DOHH2 (cell line): Measurements from ENCODE around the gene DFFB.

ENCODE experiments used
- H3F3A ChIP-seq: fragments of 200-600 bp; sonication (generic), shearing (Covaris generic); 2 replicates; pipeline ENCODE4 v1.6.0; 2016; ENCODE audit warnings: antibody characterized with exemption, mild to moderate bottlenecking; ENCODE audit not compliant: control insufficient read depth, insufficient read depth
- H3K27ac ChIP-seq: fragments of 200-600 bp; sonication (generic); 2 replicates; pipeline ENCODE4 v1.5.1; 2014; ENCODE audit warnings: low read depth, mild to moderate bottlenecking, low read length, moderate library complexity
- H3K27me3 ChIP-seq: fragments of 200-600 bp; sonication (generic); 2 replicates; pipeline ENCODE4 v1.6.1; 2014; ENCODE audit warnings: mild to moderate bottlenecking, low read length, mixed read lengths; ENCODE audit not compliant: control insufficient read depth
- H3K36me3 ChIP-seq: fragments of 200-600 bp; sonication (generic); 2 replicates; pipeline ENCODE4 v1.6.1; 2014; ENCODE audit warnings: mild to moderate bottlenecking, low read length, moderate library complexity, mixed read lengths; ENCODE audit not compliant: control insufficient read depth
- H3K4me1 ChIP-seq: fragments of 200-600 bp; sonication (generic); 2 replicates; pipeline ENCODE4 v1.6.1; 2014; ENCODE audit warnings: mild to moderate bottlenecking, low read length, mixed read lengths; ENCODE audit not compliant: control insufficient read depth
- H3K4me2 ChIP-seq: fragments of 200-600 bp; sonication (generic); 2 replicates; pipeline ENCODE4 v1.6.0; 2014; ENCODE audit warnings: mild to moderate bottlenecking, low read length, moderate library complexity
- H3K4me3 ChIP-seq: fragments of 200-600 bp; sonication (generic); 2 replicates; pipeline ENCODE4 v1.5.1; 2014; ENCODE audit warnings: mild to moderate bottlenecking, low read length, mixed read lengths
- H3K79me2 ChIP-seq: fragments of 200-600 bp; sonication (generic); 2 replicates; pipeline ENCODE4 v1.6.1; 2014; ENCODE audit warnings: mild to moderate bottlenecking, low read length, mixed read lengths; ENCODE audit not compliant: control insufficient read depth
- H3K9me2 ChIP-seq: fragments of 200-600 bp; sonication (generic); replicated peaks from 2 replicates; pipeline ENCODE4 v1.6.1; 2014; ENCODE audit warnings: mild to moderate bottlenecking, low read length, mixed read lengths; ENCODE audit not compliant: control insufficient read depth
- H3K9me3 ChIP-seq: fragments of 200-600 bp; sonication (generic); 2 replicates; pipeline ENCODE4 v1.6.1; 2014; ENCODE audit warnings: antibody characterized with exemption, low read length, mixed read lengths; ENCODE audit not compliant: control insufficient read depth, insufficient read depth
- H4K20me1 ChIP-seq: fragments of 200-600 bp; sonication (generic); 2 replicates; pipeline ENCODE4 v1.6.0; 2014; ENCODE audit warnings: low read depth, mild to moderate bottlenecking, antibody characterized with exemption, low read length, moderate library complexity; ENCODE audit not compliant: control insufficient read depth, insufficient read depth
- EZH2phosphoT487 ChIP-seq: fragments of 200-600 bp; sonication (generic); IDR thresholded peaks from 2 replicates; pipeline ENCODE4 v1.6.1; 2017; ENCODE audit warnings: borderline replicate concordance, mild to moderate bottlenecking, antibody characterized with exemption, low read length, moderate library complexity, mixed read lengths
- TF ChIP-seq, protein P1 (sequence below): fragments of 200-600 bp; sonication (generic); IDR thresholded peaks from one replicate; pipeline ENCODE4 v1.5.1; 2014; ENCODE audit warnings: antibody characterized with exemption, mild to moderate bottlenecking, low read depth, low read length; ENCODE audit not compliant: poor library complexity, severe bottlenecking

The DFFB gene

DNA sequence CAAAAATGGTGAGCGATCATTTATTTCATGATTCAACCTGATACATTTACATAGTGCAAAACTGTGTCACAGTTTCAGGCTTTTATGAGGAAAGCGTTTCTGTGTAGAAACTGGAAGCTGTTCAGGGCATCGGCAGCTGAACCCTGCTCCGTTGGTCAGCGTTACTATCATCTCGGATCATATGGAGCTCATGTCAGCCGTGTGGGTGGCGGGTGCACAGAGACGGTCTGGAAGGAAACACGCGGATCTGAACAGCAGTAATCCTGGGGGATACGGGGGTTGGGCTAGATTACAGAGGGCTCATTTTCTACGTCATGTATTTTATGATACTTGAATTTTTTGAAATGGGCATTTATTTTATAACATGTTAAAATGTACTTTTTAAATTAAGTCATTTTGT lies 27.7 kb downstream of the DFFB start:
- no peaks in the 10 kb centered on the region for H3F3A ChIP-seq
- no peak overlapping the region for H3K4me2 ChIP-seq
- no peak overlapping the region for H3K27ac ChIP-seq
- no peaks in the 10 kb centered on the region for H3K79me2 ChIP-seq
- H3K9me3 ChIP-seq = no peaks in the 10 kb centered on the region
- H3K4me3 ChIP-seq = no peak overlapping the region
- peaks cover 31% of the 10 kb centered on the region for H3K36me3 ChIP-seq
- TF ChIP-seq, protein P1, sequence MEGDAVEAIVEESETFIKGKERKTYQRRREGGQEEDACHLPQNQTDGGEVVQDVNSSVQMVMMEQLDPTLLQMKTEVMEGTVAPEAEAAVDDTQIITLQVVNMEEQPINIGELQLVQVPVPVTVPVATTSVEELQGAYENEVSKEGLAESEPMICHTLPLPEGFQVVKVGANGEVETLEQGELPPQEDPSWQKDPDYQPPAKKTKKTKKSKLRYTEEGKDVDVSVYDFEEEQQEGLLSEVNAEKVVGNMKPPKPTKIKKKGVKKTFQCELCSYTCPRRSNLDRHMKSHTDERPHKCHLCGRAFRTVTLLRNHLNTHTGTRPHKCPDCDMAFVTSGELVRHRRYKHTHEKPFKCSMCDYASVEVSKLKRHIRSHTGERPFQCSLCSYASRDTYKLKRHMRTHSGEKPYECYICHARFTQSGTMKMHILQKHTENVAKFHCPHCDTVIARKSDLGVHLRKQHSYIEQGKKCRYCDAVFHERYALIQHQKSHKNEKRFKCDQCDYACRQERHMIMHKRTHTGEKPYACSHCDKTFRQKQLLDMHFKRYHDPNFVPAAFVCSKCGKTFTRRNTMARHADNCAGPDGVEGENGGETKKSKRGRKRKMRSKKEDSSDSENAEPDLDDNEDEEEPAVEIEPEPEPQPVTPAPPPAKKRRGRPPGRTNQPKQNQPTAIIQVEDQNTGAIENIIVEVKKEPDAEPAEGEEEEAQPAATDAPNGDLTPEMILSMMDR = no peak
- TF ChIP-seq EZH2phosphoT487 = no peak
- H3K4me1 ChIP-seq = no peaks in the 10 kb centered on the region
- no peaks in the 10 kb centered on the region for H3K9me2 ChIP-seq
- H4K20me1 ChIP-seq = no peaks in the 10 kb centered on the region
- H3K27me3 ChIP-seq = no peaks in the 10 kb centered on the region

DNA sequence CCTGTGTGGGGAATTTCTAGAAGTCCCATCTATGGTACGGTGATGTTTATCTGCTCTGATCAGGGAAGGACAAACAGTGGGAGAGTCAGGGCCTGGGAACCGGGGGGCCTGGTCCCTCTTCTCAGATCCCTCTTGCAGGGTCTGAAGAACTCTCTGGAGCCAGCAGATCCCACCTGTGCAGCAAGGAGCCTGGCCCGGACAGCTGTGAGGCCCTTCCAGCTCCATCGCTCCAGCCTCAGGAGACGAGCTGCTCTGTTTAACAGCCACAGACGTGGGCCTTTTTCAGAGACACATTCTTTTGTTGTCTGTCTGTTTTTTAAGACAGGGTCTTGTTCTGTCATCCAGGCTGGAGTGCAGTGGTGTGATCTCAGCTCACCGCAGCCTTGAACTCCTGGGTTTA lies 28.3 kb downstream of the DFFB start:
- Histone ChIP-seq H4K20me1 (no peaks in the 10 kb centered on the region), H3K9me2 (no peaks in the 10 kb centered on the region), H3K9me3 (no peaks in the 10 kb centered on the region), H3F3A (no peaks in the 10 kb centered on the region), H3K4me3 (no peak overlapping the region), H3K79me2 (no peaks in the 10 kb centered on the region), H3K36me3 (peaks cover 37% of the 10 kb centered on the region), H3K27ac (no peak overlapping the region), H3K27me3 (no peaks in the 10 kb centered on the region), H3K4me2 (no peak overlapping the region), H3K4me1 (no peaks in the 10 kb centered on the region)
- no peak for TF ChIP-seq EZH2phosphoT487
- TF ChIP-seq, protein P1 = no peak

DNA sequence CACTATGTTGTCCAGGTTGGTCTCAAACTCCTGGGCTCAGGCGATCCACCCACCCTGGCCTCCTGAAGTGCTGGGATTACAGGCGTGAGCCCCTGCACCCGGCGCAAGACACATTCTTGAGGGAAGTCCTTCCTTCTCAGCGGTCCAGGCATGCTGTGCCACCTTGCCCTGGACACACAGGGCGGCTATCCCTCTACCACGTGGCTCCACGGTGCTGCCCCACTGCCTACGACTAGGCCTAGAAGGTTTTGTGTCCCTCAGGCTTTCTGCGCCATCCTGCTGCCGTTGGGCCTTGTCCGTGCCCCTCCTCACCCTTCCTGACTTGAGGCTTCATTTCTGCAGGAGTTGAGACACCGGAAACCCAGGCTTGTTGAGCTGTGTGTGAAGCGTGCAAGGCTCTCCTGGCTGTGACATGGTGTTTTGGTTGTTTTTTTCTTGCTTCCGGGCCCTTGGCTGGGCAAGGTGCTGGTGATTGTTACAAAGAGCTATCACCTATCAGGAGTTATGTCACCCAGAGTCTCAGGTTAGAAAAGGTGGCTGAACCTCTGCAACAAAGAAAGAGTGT lies 28.9 kb downstream of the DFFB start:
- no peaks in the 10 kb centered on the region for H3K79me2 ChIP-seq
- H3K27ac ChIP-seq = no peak overlapping the region
- no peak overlapping the region for H3K4me3 ChIP-seq
- no peaks in the 10 kb centered on the region for H3F3A ChIP-seq
- H3K4me2 ChIP-seq = no peak overlapping the region
- H3K9me3 ChIP-seq = no peaks in the 10 kb centered on the region
- H3K9me2 ChIP-seq = no peaks in the 10 kb centered on the region
- peaks cover 42% of the 10 kb centered on the region for H3K36me3 ChIP-seq
- TF ChIP-seq, protein P1 = no peak
- no peak for TF ChIP-seq EZH2phosphoT487
- no peaks in the 10 kb centered on the region for H3K27me3 ChIP-seq
- no peaks in the 10 kb centered on the region for H3K4me1 ChIP-seq
- H4K20me1 ChIP-seq = no peaks in the 10 kb centered on the region

- H3K27ac ChIP-seq = no peak overlapping the region
- H4K20me1 ChIP-seq = no peaks in the 10 kb centered on the region
- no peaks in the 10 kb centered on the region for H3K27me3 ChIP-seq
- H3K9me3 ChIP-seq = no peaks in the 10 kb centered on the region
- H3K9me2 ChIP-seq = no peaks in the 10 kb centered on the region
- no peak for TF ChIP-seq EZH2phosphoT487
- TF ChIP-seq, protein P1 = no peak
- no peak overlapping the region for H3K4me3 ChIP-seq
- H3F3A ChIP-seq = no peaks in the 10 kb centered on the region
- H3K36me3 ChIP-seq = peaks cover 46% of the 10 kb centered on the region
- no peak overlapping the region for H3K4me2 ChIP-seq
- peaks cover 3% of the 10 kb centered on the region; the same call in 1 of the 2 replicates for H3K79me2 ChIP-seq
- H3K4me1 ChIP-seq = no peaks in the 10 kb centered on the region
These were observed 29.4 kb downstream of the DFFB start for GRCh38 chr1:3886691-3887090.
